Endothelial cell of umbilical vein (primary cell): ENCODE measurements around the gene CLIP3.

Experiments
- EZH2 ChIP-seq: IDR thresholded peaks from 2 replicates; pipeline ENCODE4 v1.6.1; 2012; ENCODE audit warnings: borderline replicate concordance, low read depth, mild to moderate bottlenecking, moderate library complexity, low read length, inconsistent platforms; ENCODE audit not compliant: severe bottlenecking
- JUN ChIP-seq: IDR thresholded peaks from 2 replicates; pipeline ENCODE4 v1.6.1; 2011; ENCODE audit warnings: borderline replicate concordance, low read depth; ENCODE audit not compliant: insufficient read length, insufficient read depth

GRCh38 chr19:36064826-36065225 lies 32.2 kb upstream of the CLIP3 start:
- TF ChIP-seq EZH2, result no peak
- TF ChIP-seq JUN, result no peak
